SH-SY5Y (cell line): ENCODE measurements around the gene IL4R.

Experiments used
- GATA2 ChIP-seq: IDR thresholded peaks from 2 replicates; pipeline ENCODE4 v1.6.1; 2011; ENCODE audit warnings: mild to moderate bottlenecking, low read depth, low read length
- GATA3 ChIP-seq: IDR thresholded peaks from 2 replicates; pipeline ENCODE4 v1.6.1; 2011; ENCODE audit warnings: low read depth, mild to moderate bottlenecking, low read length, moderate library complexity

- no peak for TF ChIP-seq GATA2
- no peak for TF ChIP-seq GATA3
Observed at GRCh38 chr16:27399969-27400368, 86.2 kb downstream of the IL4R start.
